Measurements from ENCODE around the gene PTPN4.

Gene PTPN4

GRCh38 chr2:119758881-119759450, 756 bp upstream of the PTPN4 start:
- no peaks in the 10 kb centered on the region for H3K9me3 ChIP-seq (ENCODE audit: low read length)
- H3K4me1 ChIP-seq (ENCODE audit: insufficient read depth, low read length): peaks cover 21% of the 10 kb centered on the region
- H3K4me3 ChIP-seq (ENCODE audit: low read length): peak overlapping the region; percentile 82
- H3K27me3 ChIP-seq (ENCODE audit: insufficient read depth, low read length): no peaks in the 10 kb centered on the region
- no peaks in the 10 kb centered on the region for H3K36me3 ChIP-seq (ENCODE audit: insufficient read depth, low read length)
- H2AFZ ChIP-seq (ENCODE audit: low read depth, low read length): peak overlapping the region; percentile 64

GRCh38 chr2:119760237-119760955, 674 bp downstream of the PTPN4 start:
- Histone ChIP-seq H3K27me3 (ENCODE audit: insufficient read depth, low read length) (no peaks in the 10 kb centered on the region), H2AFZ (ENCODE audit: low read depth, low read length) (peak overlapping the region; percentile 78), H3K9me3 (ENCODE audit: low read length) (peaks cover 1% of the 10 kb centered on the region), H3K4me3 (ENCODE audit: low read length) (peak overlapping the region; percentile 82), H3K36me3 (ENCODE audit: insufficient read depth, low read length) (no peaks in the 10 kb centered on the region), H3K4me1 (ENCODE audit: insufficient read depth, low read length) (peaks cover 21% of the 10 kb centered on the region)

- Histone ChIP-seq H3K9me3 (ENCODE audit: low read length) (peaks cover 1% of the 10 kb centered on the region), H3K36me3 (ENCODE audit: insufficient read depth, low read length) (no peaks in the 10 kb centered on the region), H3K4me3 (ENCODE audit: low read length) (peak overlapping the region; percentile 82), H3K4me1 (ENCODE audit: insufficient read depth, low read length) (peaks cover 21% of the 10 kb centered on the region), H2AFZ (ENCODE audit: low read depth, low read length) (no peak overlapping the region), H3K27me3 (ENCODE audit: insufficient read depth, low read length) (no peaks in the 10 kb centered on the region)
Observed at GRCh38 chr2:119760956-119761275, 1.2 kb downstream of the PTPN4 start.

GRCh38 chr2:119764832-119765231, 5.1 kb downstream of the PTPN4 start:
- peaks cover 17% of the 10 kb centered on the region for H3K4me1 ChIP-seq (ENCODE audit: insufficient read depth, low read length)
- no peaks in the 10 kb centered on the region for H3K27me3 ChIP-seq (ENCODE audit: insufficient read depth, low read length)
- H3K9me3 ChIP-seq (ENCODE audit: low read length): peaks cover 1% of the 10 kb centered on the region
- H3K4me3 ChIP-seq (ENCODE audit: low read length): no peak overlapping the region
- no peaks in the 10 kb centered on the region for H3K36me3 ChIP-seq (ENCODE audit: insufficient read depth, low read length)
- no peak overlapping the region for H2AFZ ChIP-seq (ENCODE audit: low read depth, low read length)

- Histone ChIP-seq H3K4me3 (ENCODE audit: low read length) (no peak overlapping the region), H3K27me3 (ENCODE audit: insufficient read depth, low read length) (no peaks in the 10 kb centered on the region), H3K4me1 (ENCODE audit: insufficient read depth, low read length) (peaks cover 17% of the 10 kb centered on the region), H3K9me3 (ENCODE audit: low read length) (peaks cover 1% of the 10 kb centered on the region), H2AFZ (ENCODE audit: low read depth, low read length) (no peak overlapping the region), H3K36me3 (ENCODE audit: insufficient read depth, low read length) (no peaks in the 10 kb centered on the region)
Observed at GRCh38 chr2:119765433-119766002, 5.8 kb downstream of the PTPN4 start.

- H3K9me3 ChIP-seq (ENCODE audit: low read length): peaks cover 1% of the 10 kb centered on the region
- no peak overlapping the region for H3K4me3 ChIP-seq (ENCODE audit: low read length)
- H3K36me3 ChIP-seq (ENCODE audit: insufficient read depth, low read length): no peaks in the 10 kb centered on the region
- H2AFZ ChIP-seq (ENCODE audit: low read depth, low read length): no peak overlapping the region
- no peaks in the 10 kb centered on the region for H3K27me3 ChIP-seq (ENCODE audit: insufficient read depth, low read length)
- H3K4me1 ChIP-seq (ENCODE audit: insufficient read depth, low read length): peaks cover 13% of the 10 kb centered on the region
Observed at GRCh38 chr2:119766944-119767343, 7.2 kb downstream of the PTPN4 start.

GRCh38 chr2:119768742-119769141, 9.0 kb downstream of the PTPN4 start:
- Histone ChIP-seq H3K36me3 (ENCODE audit: insufficient read depth, low read length) (no peaks in the 10 kb centered on the region), H3K4me1 (ENCODE audit: insufficient read depth, low read length) (no peaks in the 10 kb centered on the region), H3K9me3 (ENCODE audit: low read length) (peaks cover 1% of the 10 kb centered on the region), H2AFZ (ENCODE audit: low read depth, low read length) (no peak overlapping the region), H3K27me3 (ENCODE audit: insufficient read depth, low read length) (no peaks in the 10 kb centered on the region), H3K4me3 (ENCODE audit: low read length) (no peak overlapping the region)

GRCh38 chr2:119769645-119770044, 9.9 kb downstream of the PTPN4 start:
- Histone ChIP-seq H3K4me1 (ENCODE audit: insufficient read depth, low read length) (no peaks in the 10 kb centered on the region), H3K36me3 (ENCODE audit: insufficient read depth, low read length) (no peaks in the 10 kb centered on the region), H3K4me3 (ENCODE audit: low read length) (no peak overlapping the region), H2AFZ (ENCODE audit: low read depth, low read length) (no peak overlapping the region), H3K9me3 (ENCODE audit: low read length) (peaks cover 8% of the 10 kb centered on the region), H3K27me3 (ENCODE audit: insufficient read depth, low read length) (no peaks in the 10 kb centered on the region)

- H3K4me1 ChIP-seq (ENCODE audit: insufficient read depth, low read length): no peaks in the 10 kb centered on the region
- H3K9me3 ChIP-seq (ENCODE audit: low read length): peaks cover 11% of the 10 kb centered on the region
- no peaks in the 10 kb centered on the region for H3K27me3 ChIP-seq (ENCODE audit: insufficient read depth, low read length)
- H3K36me3 ChIP-seq (ENCODE audit: insufficient read depth, low read length): peaks cover 4% of the 10 kb centered on the region
- no peak overlapping the region for H3K4me3 ChIP-seq (ENCODE audit: low read length)
- H2AFZ ChIP-seq (ENCODE audit: low read depth, low read length): no peak overlapping the region
Observed at GRCh38 chr2:119771331-119771730, 11.6 kb downstream of the PTPN4 start.

- Histone ChIP-seq H3K9me3 (ENCODE audit: low read length) (peaks cover 11% of the 10 kb centered on the region), H2AFZ (ENCODE audit: low read depth, low read length) (no peak overlapping the region), H3K36me3 (ENCODE audit: insufficient read depth, low read length) (peaks cover 4% of the 10 kb centered on the region), H3K27me3 (ENCODE audit: insufficient read depth, low read length) (no peaks in the 10 kb centered on the region), H3K4me1 (ENCODE audit: insufficient read depth, low read length) (no peaks in the 10 kb centered on the region), H3K4me3 (ENCODE audit: low read length) (no peak overlapping the region)
Observed at GRCh38 chr2:119772128-119772527, 12.4 kb downstream of the PTPN4 start.

GRCh38 chr2:119772767-119773166, 13.0 kb downstream of the PTPN4 start:
- Histone ChIP-seq H3K4me1 (ENCODE audit: insufficient read depth, low read length) (no peaks in the 10 kb centered on the region), H3K36me3 (ENCODE audit: insufficient read depth, low read length) (peaks cover 4% of the 10 kb centered on the region), H3K9me3 (ENCODE audit: low read length) (peaks cover 11% of the 10 kb centered on the region), H2AFZ (ENCODE audit: low read depth, low read length) (no peak overlapping the region), H3K27me3 (ENCODE audit: insufficient read depth, low read length) (no peaks in the 10 kb centered on the region), H3K4me3 (ENCODE audit: low read length) (no peak overlapping the region)

GRCh38 chr2:119774026-119774425, 14.3 kb downstream of the PTPN4 start:
- peaks cover 11% of the 10 kb centered on the region for H3K9me3 ChIP-seq (ENCODE audit: low read length)

GRCh38 chr2:119775102-119775501, 15.4 kb downstream of the PTPN4 start:
- H3K9me3 ChIP-seq (ENCODE audit: low read length): peaks cover 11% of the 10 kb centered on the region
- H3K27me3 ChIP-seq (ENCODE audit: insufficient read depth, low read length): no peaks in the 10 kb centered on the region
- no peaks in the 10 kb centered on the region for H3K4me1 ChIP-seq (ENCODE audit: insufficient read depth, low read length)
- H2AFZ ChIP-seq (ENCODE audit: low read depth, low read length): no peak overlapping the region
- no peak overlapping the region for H3K4me3 ChIP-seq (ENCODE audit: low read length)
- peaks cover 4% of the 10 kb centered on the region for H3K36me3 ChIP-seq (ENCODE audit: insufficient read depth, low read length)

More at GRCh38 chr2:119774026-119774425, 14.3 kb downstream of the PTPN4 start:
- Histone ChIP-seq H3K4me1 (ENCODE audit: insufficient read depth, low read length) (no peaks in the 10 kb centered on the region), H3K36me3 (ENCODE audit: insufficient read depth, low read length) (peaks cover 4% of the 10 kb centered on the region), H3K4me3 (ENCODE audit: low read length) (no peak overlapping the region), H2AFZ (ENCODE audit: low read depth, low read length) (no peak overlapping the region), H3K27me3 (ENCODE audit: insufficient read depth, low read length) (no peaks in the 10 kb centered on the region)

All from neuron (in vitro differentiated cells).